H9 (cell line): Measurements from ENCODE around the gene CXCL12. TPM values are rescaled to one million over a fixed set of nuclear protein-coding genes. Genes with fewer than 3 reads are reported as not detected.

Experiments used
- DNase-seq: peaks from one replicate; pipeline ENCODE4 v3.0.0-alpha.2; 2017
- H2AFZ ChIP-seq: one replicate; pipeline ENCODE4 v1.6.1; 2013; ENCODE audit warnings: mild to moderate bottlenecking, low read length, control low read depth, moderate library complexity
- H2AK5ac ChIP-seq: 2 replicates; pipeline ENCODE4 v1.6.1; 2013; ENCODE audit warnings: low read length, control low read depth, mixed read lengths; ENCODE audit not compliant: insufficient read length
- H2BK120ac ChIP-seq: one replicate; pipeline ENCODE4 v1.6.1; 2013; ENCODE audit warnings: low read depth, mild to moderate bottlenecking, low read length, control low read depth, inconsistent platforms; ENCODE audit not compliant: poor library complexity, severe bottlenecking
- H2BK12ac ChIP-seq: 2 replicates; pipeline ENCODE4 v1.6.1; 2013; ENCODE audit warnings: low read length, control low read depth, mixed read lengths, low read depth; ENCODE audit not compliant: insufficient read length
- H2BK15ac ChIP-seq: 2 replicates; pipeline ENCODE4 v1.6.1; 2013; ENCODE audit warnings: low read depth, low read length, control low read depth
- H2BK20ac ChIP-seq: one replicate; pipeline ENCODE4 v1.6.1; 2013; ENCODE audit warnings: low read depth, mild to moderate bottlenecking, low read length, control low read depth, inconsistent platforms; ENCODE audit not compliant: poor library complexity, severe bottlenecking
- H2BK5ac ChIP-seq: 2 replicates; pipeline ENCODE4 v1.6.1; 2013; ENCODE audit warnings: low read length, control low read depth, mixed read lengths; ENCODE audit not compliant: insufficient read length
- H3K14ac ChIP-seq: 2 replicates; pipeline ENCODE4 v1.6.1; 2013; ENCODE audit warnings: low read length, control low read depth; ENCODE audit not compliant: insufficient read depth
- H3K18ac ChIP-seq: 2 replicates; pipeline ENCODE4 v1.6.1; 2013; ENCODE audit warnings: low read depth, mild to moderate bottlenecking, mixed read lengths, low read length, control low read depth; ENCODE audit not compliant: insufficient read length
- H3K23ac ChIP-seq: 2 replicates; pipeline ENCODE4 v1.6.1; 2013; ENCODE audit warnings: low read length, control low read depth, mixed read lengths, low read depth; ENCODE audit not compliant: insufficient read length
- H3K23me2 ChIP-seq: 2 replicates; pipeline ENCODE4 v1.6.1; 2013; ENCODE audit warnings: low read depth, mild to moderate bottlenecking, mixed read lengths, low read length, control low read depth; ENCODE audit not compliant: insufficient read length, poor library complexity, severe bottlenecking
- H3K27ac ChIP-seq: 2 replicates; pipeline ENCODE4 v1.5.1; 2013; ENCODE audit warnings: low read length, control low read depth, mixed read lengths, low read depth; ENCODE audit not compliant: insufficient read length
- H3K27me3 ChIP-seq: 2 replicates; pipeline ENCODE4 v1.6.1; 2013; ENCODE audit warnings: low read length, control low read depth, inconsistent platforms; ENCODE audit not compliant: insufficient read depth
- H3K4ac ChIP-seq: 2 replicates; pipeline ENCODE4 v1.6.1; 2013; ENCODE audit warnings: low read depth, mild to moderate bottlenecking, control low read depth, inconsistent platforms, low read length, moderate library complexity
- H3K4me1 ChIP-seq: 2 replicates; pipeline ENCODE4 v1.6.1; 2013; ENCODE audit warnings: low read length, control low read depth, inconsistent platforms; ENCODE audit not compliant: insufficient read depth
- H3K4me2 ChIP-seq: 2 replicates; pipeline ENCODE4 v1.6.1; 2013; ENCODE audit warnings: low read length, control low read depth, mixed read lengths; ENCODE audit not compliant: insufficient read length, insufficient read depth
- H3K56ac ChIP-seq: 2 replicates; pipeline ENCODE4 v1.6.1; 2013; ENCODE audit warnings: low read depth, mild to moderate bottlenecking, mixed read lengths, low read length, control low read depth; ENCODE audit not compliant: insufficient read length
- H3K79me1 ChIP-seq: 2 replicates; pipeline ENCODE4 v1.6.1; 2013; ENCODE audit warnings: low read depth, mild to moderate bottlenecking, moderate library complexity, low read length, control low read depth, inconsistent platforms; ENCODE audit not compliant: insufficient read depth, poor library complexity, severe bottlenecking
- H3K79me2 ChIP-seq: 2 replicates; pipeline ENCODE4 v1.6.1; 2013; ENCODE audit warnings: low read length, control low read depth, inconsistent platforms; ENCODE audit not compliant: insufficient read depth
- H3K9ac ChIP-seq: 2 replicates; pipeline ENCODE4 v1.6.1; 2013; ENCODE audit warnings: low read length, control low read depth, mixed read lengths; ENCODE audit not compliant: insufficient read length; ENCODE audit errors: extremely low read depth
- H3K9me3 ChIP-seq: one replicate; pipeline ENCODE4 v1.6.1; 2013; ENCODE audit warnings: low read depth, low read length, inconsistent platforms; ENCODE audit not compliant: control insufficient read depth
- H3T11ph ChIP-seq: one replicate; pipeline ENCODE4 v1.6.1; 2013; ENCODE audit warnings: mild to moderate bottlenecking, low read length, control low read depth, inconsistent platforms
- H4K20me1 ChIP-seq: one replicate; pipeline ENCODE4 v1.6.1; 2013; ENCODE audit not compliant: control insufficient read depth, insufficient read length, insufficient read depth
- H4K5ac ChIP-seq: 2 replicates; pipeline ENCODE4 v1.6.1; 2013; ENCODE audit warnings: low read depth, mild to moderate bottlenecking, mixed read lengths, low read length, control low read depth; ENCODE audit not compliant: insufficient read length
- H4K8ac ChIP-seq: replicated peaks from 2 replicates; pipeline ENCODE4 v1.6.1; 2013; ENCODE audit warnings: low read length, control low read depth, mixed read lengths, low read depth; ENCODE audit not compliant: insufficient read length
- H4K91ac ChIP-seq: 2 replicates; pipeline ENCODE4 v1.6.1; 2013; ENCODE audit warnings: low read depth, mild to moderate bottlenecking, moderate library complexity, mixed read lengths, low read length, control low read depth; ENCODE audit not compliant: insufficient read length
- H3K27ac Mint-ChIP-seq, 3 experiments: 2 replicates in 2 of 3; 3 replicates in 1 of 3; pipeline ENCODE4 v1.8.0; 2020 to 2021; ENCODE audit warnings: mixed read lengths in 3 of 3, mild to moderate bottlenecking in 1 of 3, moderate library complexity in 1 of 3
- H3K27me3 Mint-ChIP-seq: 2 replicates; pipeline ENCODE4 v1.8.0; 2021; ENCODE audit warnings: low read depth, mild to moderate bottlenecking, moderate library complexity, mixed read lengths
- H3K36me3 Mint-ChIP-seq, 3 experiments: 2 replicates in 2 of 3; 3 replicates in 1 of 3; pipeline ENCODE4 v1.8.0; 2020 to 2021; ENCODE audit warnings: low read depth in 3 of 3, mixed read lengths in 3 of 3; ENCODE audit not compliant: insufficient read depth in 1 of 3
- H3K4me1 Mint-ChIP-seq, 2 experiments: 2 replicates each; pipeline ENCODE4 v1.8.0; 2020; ENCODE audit warnings: mixed read lengths in 2 of 2
- H3K4me3 Mint-ChIP-seq, 2 experiments: 2 replicates in 1 of 2; 3 replicates in 1 of 2; pipeline ENCODE4 v1.8.0; 2020 to 2021; ENCODE audit warnings: mild to moderate bottlenecking in 2 of 2, mixed read lengths in 2 of 2, moderate library complexity in 1 of 2
- H3K9me3 Mint-ChIP-seq, 2 experiments: 2 replicates in 1 of 2; 3 replicates in 1 of 2; pipeline ENCODE4 v1.8.0; 2020; ENCODE audit warnings: mild to moderate bottlenecking in 2 of 2, mixed read lengths in 2 of 2, moderate library complexity in 1 of 2
- CTCF ChIP-seq: fragments of 200-600 bp; sonication (generic); conservative IDR thresholded peaks from 3 replicates; pipeline ENCODE4 v1.8.0; 2021; ENCODE audit warnings: antibody characterized with exemption, mild to moderate bottlenecking
- WGBS: extraction: QIAGEN DNeasy Blood & Tissue Kit; methylation state at CpG from one replicate; pipeline ENCODE4 v1.1.7; 2013; ENCODE audit warnings: missing lambda C conversion rate, low lambda C conversion rate, mixed read lengths; ENCODE audit not compliant: insufficient read length; ENCODE audit errors: extremely low coverage; 5-methylcytosine and 5-hydroxymethylcytosine counted together
- total RNA-seq: library from RNA; stranded (reverse); gene quantifications from 2 replicates; pipeline ENCODE4 v1.2.1, GENCODE V29; 2021

Gene CXCL12
- total RNA-seq, 1 experiment from 2014 or later = 28.3 TPM

DNA sequence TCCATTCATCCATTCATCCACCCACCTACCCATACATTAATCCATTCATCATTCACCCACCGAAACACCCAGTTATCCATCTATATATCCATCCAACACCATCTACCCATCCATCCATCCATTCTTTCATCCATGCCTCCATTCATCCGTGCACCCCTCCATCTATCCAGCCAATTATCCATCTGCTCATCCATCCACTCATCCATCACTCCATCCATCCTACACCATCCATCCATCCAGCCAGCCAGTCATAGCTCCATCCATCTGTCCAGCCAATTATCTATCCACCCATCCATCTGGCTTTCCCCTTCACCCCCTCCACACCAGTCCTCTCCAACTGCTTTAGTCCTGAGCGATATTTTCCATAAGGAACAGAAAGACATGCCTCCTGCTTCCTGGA, 7.5 kb upstream of the CXCL12 start:
- H3K4me2 ChIP-seq = no peak overlapping the region
- Mint-ChIP-seq H3K36me3 (no peaks in the 10 kb centered on the region; a peak in 1 of 7 replicates), H3K4me3 (no peak overlapping the region)

More for the DNA sequence above, 7.5 kb upstream of the CXCL12 start:
- H3K27me3 ChIP-seq = no peaks in the 10 kb centered on the region
- H3K79me1 ChIP-seq = no peaks in the 10 kb centered on the region
- Mint-ChIP-seq H3K9me3 (no peaks in the 10 kb centered on the region; a peak in 1 of 5 replicates), H3K27ac (no peak overlapping the region), H3K4me1 (peaks cover 13 to 21% of the 10 kb centered on the region in 2 experiments), H3K27me3 (peaks cover 21% of the 10 kb centered on the region)
- H3K4me1 ChIP-seq = no peaks in the 10 kb centered on the region
- H2BK120ac ChIP-seq = no peak overlapping the region
- no peak overlapping the region for H4K91ac ChIP-seq
- WGBS = 100% methylated on average over 2 of the region's 3 CpGs
- TF ChIP-seq CTCF = no peak
- H3K9ac ChIP-seq = no peak overlapping the region
- no peak overlapping the region for H2BK5ac ChIP-seq
- no peak overlapping the region for H3T11ph ChIP-seq
- H2BK20ac ChIP-seq = no peak overlapping the region
- H2BK12ac ChIP-seq = no peak overlapping the region
- H3K23me2 ChIP-seq = no peaks in the 10 kb centered on the region
- no peak overlapping the region for H4K8ac ChIP-seq
- no peak overlapping the region for H2AFZ ChIP-seq
- H3K18ac ChIP-seq = no peak overlapping the region
- no peak for DNase-seq
- no peak overlapping the region for H2AK5ac ChIP-seq
- no peaks in the 10 kb centered on the region for H3K9me3 ChIP-seq
- H3K23ac ChIP-seq = no peak overlapping the region
- H3K27ac ChIP-seq = no peak overlapping the region
- no peaks in the 10 kb centered on the region for H3K79me2 ChIP-seq
- H3K56ac ChIP-seq = no peak overlapping the region
- no peak overlapping the region for H3K4ac ChIP-seq
- H4K20me1 ChIP-seq = no peaks in the 10 kb centered on the region
- H4K5ac ChIP-seq = no peak overlapping the region
- no peak overlapping the region for H2BK15ac ChIP-seq
- H3K14ac ChIP-seq = no peak overlapping the region
